ENCODE results near the gene GCKR. TPM values are rescaled to one million over a fixed set of nuclear protein-coding genes. Genes with fewer than 3 reads are reported as not detected.

GCKR gene
- total RNA-seq, 1 donor from 2014 or later: 0.85 TPM

Other genes starting within 250 kb of the GCKR start
- 17.9 and 25.8 TPM in 2 replicates for gene SLC30A3, start 233.8 kb upstream of the GCKR start, total RNA-seq
- gene DNAJC5G, start 221.4 kb upstream of the GCKR start, total RNA-seq: 0.93 and 2.7 TPM in 2 replicates
- 0.74 and 1.2 TPM in 2 replicates for gene TRIM54, start 214.4 kb upstream of the GCKR start, total RNA-seq
- 0.37 and 1.0 TPM in 2 replicates for gene UCN, start 188.4 kb upstream of the GCKR start, total RNA-seq
- 48.6 and 64.3 TPM in 2 replicates for gene MPV17, start 173.7 kb upstream of the GCKR start, total RNA-seq
- gene GTF3C2, start 140.1 kb upstream of the GCKR start, total RNA-seq: 26.7 and 37.4 TPM in 2 replicates
- 27.1 and 29.3 TPM in 2 replicates for gene EIF2B4, start 126.5 kb upstream of the GCKR start, total RNA-seq
- 143 and 158 TPM in 2 replicates for gene SNX17, start 126.2 kb upstream of the GCKR start, total RNA-seq
- gene ZNF513, start 116.1 kb upstream of the GCKR start, total RNA-seq: 8.0 and 9.3 TPM in 2 replicates
- 109 and 164 TPM in 2 replicates for gene PPM1G, start 87.2 kb upstream of the GCKR start, total RNA-seq
- gene NRBP1, start 68.2 kb upstream of the GCKR start, total RNA-seq: 122 and 132 TPM in 2 replicates
- gene KRTCAP3, start 54.5 kb upstream of the GCKR start, total RNA-seq: 0.47 and 0.51 TPM in 2 replicates
- gene IFT172, start 7.1 kb upstream of the GCKR start, total RNA-seq: 13.9 and 17.2 TPM in 2 replicates
- gene FNDC4, start 1.6 kb upstream of the GCKR start, total RNA-seq: 14.5 and 17.9 TPM in 2 replicates
- gene ZNF512, start 86.2 kb downstream of the GCKR start, total RNA-seq: 23.5 and 34.2 TPM in 2 replicates
- 2.7 and 2.8 TPM in 2 replicates for gene CCDC121, start 132.2 kb downstream of the GCKR start, total RNA-seq
- gene GPN1, start 132.2 kb downstream of the GCKR start, total RNA-seq: 40.5 and 44.9 TPM in 2 replicates
- 14.8 and 27.6 TPM in 2 replicates for gene SUPT7L, start 166.8 kb downstream of the GCKR start, total RNA-seq
- 31.3 and 39.2 TPM in 2 replicates for gene SLC4A1AP, start 167.1 kb downstream of the GCKR start, total RNA-seq